CD4-positive, alpha-beta memory T cell (primary cell): ENCODE data around the gene KCNH6. TPM values are rescaled to one million over a fixed set of nuclear protein-coding genes. Genes with fewer than 3 reads are reported as not detected.

Experiments
- CTCF ChIA-PET: fragments of 350-600 bp; sonication (Branson Sonifier 250); formaldehyde crosslinking; loops from one replicate; lab custom pipeline; 2021; ENCODE audit warnings: inconsistent platforms; ENCODE audit not compliant: partially characterized antibody; lab: Charles Lee
- POLR2A ChIA-PET: fragments of 350-600 bp; sonication (Branson Sonifier 250); formaldehyde crosslinking; loops from one replicate; lab custom pipeline; 2021; ENCODE audit not compliant: partially characterized antibody; lab: Charles Lee
- DNase-seq, 5 donors: peaks; one replicate each; pipeline versions ENCODE4 v3.0.0 to v3.0.0-alpha.2; 2020 to 2022; ENCODE audit warnings: mixed read lengths in 1 of 5
- H3K27ac ChIP-seq: one replicate; pipeline ENCODE4 v1.7.0; 2013; ENCODE audit warnings: low read depth, low read length
- H3K27me3 ChIP-seq: 2 replicates; pipeline ENCODE4 v1.7.0; 2013; ENCODE audit warnings: mild to moderate bottlenecking, low read length, moderate library complexity; ENCODE audit not compliant: insufficient read depth
- H3K36me3 ChIP-seq: 2 replicates; pipeline ENCODE4 v1.7.0; 2013; ENCODE audit warnings: mild to moderate bottlenecking, low read length, moderate library complexity; ENCODE audit not compliant: insufficient read depth
- H3K4me1 ChIP-seq: 2 replicates; pipeline ENCODE4 v1.7.0; 2013; ENCODE audit warnings: mild to moderate bottlenecking, low read length, moderate library complexity; ENCODE audit not compliant: insufficient read depth
- H3K4me3 ChIP-seq, 2 donors: one replicate each; pipeline ENCODE4 v1.7.0; 2013; ENCODE audit warnings: low read length in 2 of 2, mild to moderate bottlenecking in 1 of 2
- H3K9me3 ChIP-seq, 2 donors: one replicate each; pipeline ENCODE4 v1.7.0; 2013; ENCODE audit warnings: low read length in 2 of 2, control low read depth in 1 of 2; ENCODE audit not compliant: control insufficient read depth in 1 of 2
- H3K27ac Mint-ChIP-seq, 7 donors: one replicate each; pipeline ENCODE4 v1.8.0; 2020 to 2021; ENCODE audit warnings: mixed read lengths in 7 of 7, mild to moderate bottlenecking in 6 of 7, inconsistent platforms in 3 of 7, moderate library complexity in 3 of 7
- H3K27me3 Mint-ChIP-seq, 2 donors: one replicate each; pipeline ENCODE4 v1.8.0; 2020 to 2021; ENCODE audit warnings: mixed read lengths in 2 of 2
- H3K36me3 Mint-ChIP-seq, 2 donors: one replicate each; pipeline ENCODE4 v1.8.0; 2020 to 2021; ENCODE audit warnings: mixed read lengths in 2 of 2, inconsistent platforms in 1 of 2, mild to moderate bottlenecking in 1 of 2
- H3K4me1 Mint-ChIP-seq, 4 donors: one replicate each; pipeline ENCODE4 v1.8.0; 2020 to 2021; ENCODE audit warnings: mixed read lengths in 4 of 4, mild to moderate bottlenecking in 1 of 4
- H3K4me3 Mint-ChIP-seq, 8 donors: one replicate each; pipeline ENCODE4 v1.8.0; 2020 to 2021; ENCODE audit warnings: mixed read lengths in 8 of 8, mild to moderate bottlenecking in 7 of 8, moderate library complexity in 6 of 8, inconsistent platforms in 3 of 8
- H3K9me3 Mint-ChIP-seq, 8 donors: one replicate each; pipeline ENCODE4 v1.8.0; 2020 to 2021; ENCODE audit warnings: mixed read lengths in 8 of 8, mild to moderate bottlenecking in 5 of 8, inconsistent platforms in 3 of 8, moderate library complexity in 1 of 8
- intact Hi-C: fragments of 100-400 bp; cut with micrococcal nuclease; formaldehyde crosslinking; loops from one replicate; pipeline ENCODE4 v1.15.1; 2023
- polyA plus RNA-seq, 2 donors: library from polyadenylated mRNA; unstranded; fragments of 300-500 nt; fragmentation: Illumina TruSeq; gene quantifications; one replicate each; pipeline ENCODE4 v1.2.3, GENCODE V29; 2021
- total RNA-seq, 2 experiments: library from RNA; stranded (reverse); gene quantifications; one replicate each; pipeline ENCODE4 v1.2.3, GENCODE V29; 2021

KCNH6 gene
- total and polyA plus RNA-seq, 4 experiments from 2014 or later = not detected

- no peak overlapping the region for H3K4me3 Mint-ChIP-seq
- Histone ChIP-seq H3K4me3 (no peak overlapping the region), H3K27ac (no peak overlapping the region), H3K27me3 (no peaks in the 10 kb centered on the region), H3K9me3 (no peaks in the 10 kb centered on the region), H3K4me1 (peaks cover 17% of the 10 kb centered on the region), H3K36me3 (no peaks in the 10 kb centered on the region)
- POLR2A ChIA-PET = interaction anchor here (1.0 kb wide), 1 partner anchor 127 kb away, joined by 3 read pairs; no protein-coding TSS in a partner anchor
- CTCF ChIA-PET = no interaction called here
- peak overlapping the region in 2 of 7 donors; percentile 59 for H3K27ac Mint-ChIP-seq
- no peaks in the 10 kb centered on the region for H3K9me3 Mint-ChIP-seq
- intact Hi-C loops = no loop called here
- H3K27me3 Mint-ChIP-seq = no peaks in the 10 kb centered on the region
- H3K36me3 Mint-ChIP-seq = peaks cover 0 to 16% of the 10 kb centered on the region in 2 donors
- DNase-seq = no peak
- peaks cover 31 to 66% (median 49%) of the 10 kb centered on the region in 4 donors for H3K4me1 Mint-ChIP-seq
Measured at GRCh38 chr17:63568563-63568962, 45.4 kb downstream of the KCNH6 start.

- no peaks in the 10 kb centered on the region for H3K9me3 Mint-ChIP-seq
- no peaks in the 10 kb centered on the region for H3K36me3 ChIP-seq
- H3K9me3 ChIP-seq = no peaks in the 10 kb centered on the region
- H3K4me3 ChIP-seq = no peak overlapping the region
- peaks cover 6 to 17% of the 10 kb centered on the region in 2 donors for H3K36me3 Mint-ChIP-seq
- intact Hi-C loops = no loop called here
- peaks cover 17% of the 10 kb centered on the region for H3K4me1 ChIP-seq
- H3K27me3 ChIP-seq = no peaks in the 10 kb centered on the region
- H3K27me3 Mint-ChIP-seq = no peaks in the 10 kb centered on the region
- H3K27ac ChIP-seq = no peak overlapping the region
- peak overlapping the region in 5 of 7 donors; percentile 0 to 83 (median 5) for H3K27ac Mint-ChIP-seq
- POLR2A ChIA-PET = no interaction called here
- CTCF ChIA-PET = interaction anchor here (1.2 to 1.4 kb wide), 2 partner anchors 39 to 44 kb away, joined by 5 read pairs; no protein-coding TSS in a partner anchor
- no peak overlapping the region for H3K4me3 Mint-ChIP-seq
- H3K4me1 Mint-ChIP-seq = peaks cover 29 to 58% (median 43%) of the 10 kb centered on the region in 4 donors
- DNase-seq = no peak
Measured at GRCh38 chr17:63571632-63572310, 48.6 kb downstream of the KCNH6 start.

- CTCF ChIA-PET = no interaction called here
- Histone ChIP-seq H3K9me3 (no peaks in the 10 kb centered on the region), H3K27me3 (no peaks in the 10 kb centered on the region), H3K4me1 (peaks cover 12% of the 10 kb centered on the region), H3K4me3 (no peak overlapping the region), H3K27ac (no peak overlapping the region), H3K36me3 (peaks cover 4% of the 10 kb centered on the region)
- POLR2A ChIA-PET = no interaction called here
- Mint-ChIP-seq H3K36me3 (peaks cover 6 to 21% of the 10 kb centered on the region in 2 donors), H3K4me3 (no peak overlapping the region), H3K9me3 (no peaks in the 10 kb centered on the region), H3K27ac (peak overlapping the region in 5 of 7 donors; percentile 23 to 84 (median 46)), H3K4me1 (peaks cover 25 to 45% (median 35%) of the 10 kb centered on the region in 4 donors), H3K27me3 (no peaks in the 10 kb centered on the region)
- DNase-seq = no peak
- intact Hi-C loops = no loop called here
Measured at GRCh38 chr17:63573634-63574033, 50.5 kb downstream of the KCNH6 start.

- H3K27me3 Mint-ChIP-seq = no peaks in the 10 kb centered on the region
- no peak overlapping the region for H3K4me3 ChIP-seq
- ChIA-PET POLR2A (interaction anchor here (1.0 kb wide), 1 partner anchor 44 kb away, joined by 3 read pairs; the partner anchor contains the start of gene MAP3K3), CTCF (interaction anchor here (1.8 kb wide), 1 partner anchor 34 kb away, joined by 7 read pairs; no protein-coding TSS in a partner anchor)
- H3K4me3 Mint-ChIP-seq = no peak overlapping the region
- no peaks in the 10 kb centered on the region for H3K9me3 Mint-ChIP-seq
- peaks cover 19 to 36% (median 27%) of the 10 kb centered on the region in 4 donors for H3K4me1 Mint-ChIP-seq
- no peaks in the 10 kb centered on the region for H3K4me1 ChIP-seq
- no peaks in the 10 kb centered on the region for H3K27me3 ChIP-seq
- intact Hi-C loops = no loop called here
- peaks cover 38 to 59% of the 10 kb centered on the region in 2 donors for H3K36me3 Mint-ChIP-seq
- H3K9me3 ChIP-seq = no peaks in the 10 kb centered on the region
- H3K27ac Mint-ChIP-seq = peak overlapping the region in 4 of 7 donors; percentile 4 to 64 (median 53)
- no peak overlapping the region for H3K27ac ChIP-seq
- DNase-seq = no peak
- peaks cover 38% of the 10 kb centered on the region for H3K36me3 ChIP-seq
Measured at GRCh38 chr17:63578027-63578768, 55.0 kb downstream of the KCNH6 start.

- H3K27me3 Mint-ChIP-seq = no peaks in the 10 kb centered on the region
Measured at GRCh38 chr17:63578769-63579111, 55.6 kb downstream of the KCNH6 start.

GRCh38 chr17:63579633-63580032 lies 56.5 kb downstream of the KCNH6 start:
- Mint-ChIP-seq H3K4me3 (no peak overlapping the region), H3K9me3 (no peaks in the 10 kb centered on the region), H3K4me1 (peaks cover 14 to 39% (median 28%) of the 10 kb centered on the region in 4 donors), H3K27me3 (no peaks in the 10 kb centered on the region), H3K27ac (peak overlapping the region in 4 of 7 donors; percentile 23 to 61 (median 41)), H3K36me3 (peaks cover 39 to 69% of the 10 kb centered on the region in 2 donors)
- DNase-seq = no peak
- peaks cover 44% of the 10 kb centered on the region for H3K36me3 ChIP-seq
- ChIA-PET CTCF (interaction anchor here (0.5 to 0.8 kb wide), 2 partner anchors 32 to 137 kb away, joined by 3 read pairs; no protein-coding TSS in a partner anchor), POLR2A (interaction anchor here (0.8 kb wide), 1 partner anchor 42 kb away, joined by 3 read pairs; the partner anchor contains the start of gene MAP3K3)
- intact Hi-C loops = no loop called here
- H3K4me1 ChIP-seq = peaks cover 1% of the 10 kb centered on the region
- H3K27ac ChIP-seq = no peak overlapping the region
- H3K9me3 ChIP-seq = no peaks in the 10 kb centered on the region
- no peak overlapping the region for H3K4me3 ChIP-seq
- no peaks in the 10 kb centered on the region for H3K27me3 ChIP-seq

More at GRCh38 chr17:63578769-63579111, 55.6 kb downstream of the KCNH6 start:
- H3K4me3 Mint-ChIP-seq = no peak overlapping the region
- H3K4me1 Mint-ChIP-seq = peaks cover 20 to 40% (median 28%) of the 10 kb centered on the region in 4 donors
- Histone ChIP-seq H3K36me3 (peaks cover 43% of the 10 kb centered on the region), H3K4me1 (no peaks in the 10 kb centered on the region), H3K27ac (no peak overlapping the region), H3K4me3 (no peak overlapping the region), H3K27me3 (no peaks in the 10 kb centered on the region), H3K9me3 (no peaks in the 10 kb centered on the region)
- intact Hi-C loops = no loop called here
- DNase-seq = no peak
- CTCF ChIA-PET = interaction anchor here (1.8 kb wide), 1 partner anchor 33 kb away, joined by 7 read pairs; no protein-coding TSS in a partner anchor
- POLR2A ChIA-PET = interaction anchor here (1.0 kb wide), 1 partner anchor 43 kb away, joined by 3 read pairs; the partner anchor contains the start of gene MAP3K3
- H3K27ac Mint-ChIP-seq = peak overlapping the region in 2 of 7 donors; percentile 38 to 72
- no peaks in the 10 kb centered on the region for H3K9me3 Mint-ChIP-seq
- H3K36me3 Mint-ChIP-seq = peaks cover 42 to 65% of the 10 kb centered on the region in 2 donors
